ENCODE data around the gene SIN3B.

Gene SIN3B

GRCh38 chr19:16892868-16893685, 63.9 kb downstream of the SIN3B start:
- TF ChIP-seq SIN3A (IDR thresholded peaks at IDR 0.05; ENCODE audit: borderline replicate concordance, insufficient read depth, low read length) (no peak), POLR2AphosphoS5 (IDR thresholded peaks at IDR 0.05; ENCODE audit: low read depth, low read length) (no peak), FOXP2 (optimal IDR thresholded peaks at IDR 0.05; ENCODE audit: borderline replicate concordance, extremely low read depth, extremely low read length, insufficient read depth) (no peak), TAF1 (IDR thresholded peaks at IDR 0.05; ENCODE audit: borderline replicate concordance, insufficient read depth, low read length) (no peak), REST (IDR thresholded peaks at IDR 0.05; ENCODE audit: insufficient read depth in 1 of 2, low read depth in 2 of 2, low read length in 2 of 2) (no peak)

GRCh38 chr19:16893686-16893989, 64.4 kb downstream of the SIN3B start:
- TF ChIP-seq FOXP2 (optimal IDR thresholded peaks at IDR 0.05; ENCODE audit: borderline replicate concordance, extremely low read depth, extremely low read length, insufficient read depth) (no peak), POLR2AphosphoS5 (IDR thresholded peaks at IDR 0.05; ENCODE audit: low read depth, low read length) (no peak), TAF1 (IDR thresholded peaks at IDR 0.05; ENCODE audit: borderline replicate concordance, insufficient read depth, low read length) (no peak), SIN3A (IDR thresholded peaks at IDR 0.05; ENCODE audit: borderline replicate concordance, insufficient read depth, low read length) (no peak), REST (IDR thresholded peaks at IDR 0.05; ENCODE audit: insufficient read depth in 1 of 2, low read depth in 2 of 2, low read length in 2 of 2) (no peak)

GRCh38 chr19:16894080-16894479, 64.9 kb downstream of the SIN3B start:
- TF ChIP-seq REST (IDR thresholded peaks at IDR 0.05; ENCODE audit: insufficient read depth in 1 of 2, low read depth in 2 of 2, low read length in 2 of 2) (no peak), TAF1 (IDR thresholded peaks at IDR 0.05; ENCODE audit: borderline replicate concordance, insufficient read depth, low read length) (no peak), FOXP2 (optimal IDR thresholded peaks at IDR 0.05; ENCODE audit: borderline replicate concordance, extremely low read depth, extremely low read length, insufficient read depth) (no peak), POLR2AphosphoS5 (IDR thresholded peaks at IDR 0.05; ENCODE audit: low read depth, low read length) (no peak), SIN3A (IDR thresholded peaks at IDR 0.05; ENCODE audit: borderline replicate concordance, insufficient read depth, low read length) (no peak)

GRCh38 chr19:16895467-16896145, 66.4 kb downstream of the SIN3B start:
- TF ChIP-seq REST (IDR thresholded peaks at IDR 0.05; ENCODE audit: insufficient read depth in 1 of 2, low read depth in 2 of 2, low read length in 2 of 2): no peak
- no peak for TF ChIP-seq SIN3A (IDR thresholded peaks at IDR 0.05; ENCODE audit: borderline replicate concordance, insufficient read depth, low read length)
- no peak for TF ChIP-seq FOXP2 (optimal IDR thresholded peaks at IDR 0.05; ENCODE audit: borderline replicate concordance, extremely low read depth, extremely low read length, insufficient read depth)
- TF ChIP-seq POLR2AphosphoS5 (IDR thresholded peaks at IDR 0.05; ENCODE audit: low read depth, low read length): no peak
- TF ChIP-seq TAF1 (IDR thresholded peaks at IDR 0.05; ENCODE audit: borderline replicate concordance, insufficient read depth, low read length): no peak

All from PFSK-1 (cell line).